Endodermal cell (in vitro differentiated cells): ENCODE measurements around the gene SDE2. TPM values are rescaled to one million over a fixed set of nuclear protein-coding genes. Genes with fewer than 3 reads are reported as not detected.

ENCODE experiments used
- DNase-seq: peaks from one replicate; pipeline ENCODE4 v3.0.0-alpha.2; 2017
- H3K27ac ChIP-seq: 2 replicates; pipeline ENCODE4 v1.5.1; 2013; ENCODE audit warnings: mild to moderate bottlenecking, low read depth, low read length, moderate library complexity
- H3K27me3 ChIP-seq: 2 replicates; pipeline ENCODE4 v1.6.1; 2013; ENCODE audit warnings: mild to moderate bottlenecking, low read length, moderate library complexity; ENCODE audit not compliant: insufficient read depth, control insufficient read depth, poor library complexity, severe bottlenecking
- H3K36me3 ChIP-seq: 2 replicates; pipeline ENCODE4 v1.7.0; 2013; ENCODE audit warnings: mild to moderate bottlenecking, low read length, moderate library complexity; ENCODE audit not compliant: control insufficient read depth, insufficient read depth
- H3K4me1 ChIP-seq: one replicate; pipeline ENCODE4 v1.7.0; 2013; ENCODE audit warnings: low read length; ENCODE audit not compliant: control insufficient read depth, insufficient read depth
- H3K4me3 ChIP-seq: 2 replicates; pipeline ENCODE4 v1.5.1; 2013; ENCODE audit warnings: mild to moderate bottlenecking, low read length, moderate library complexity
- H3K9ac ChIP-seq: 2 replicates; pipeline ENCODE4 v1.6.1; 2013; ENCODE audit warnings: mild to moderate bottlenecking, low read length, moderate library complexity; ENCODE audit not compliant: poor library complexity, severe bottlenecking; ENCODE audit errors: extremely low read depth
- H3K9me3 ChIP-seq: 2 replicates; pipeline ENCODE4 v1.6.1; 2013; ENCODE audit warnings: mild to moderate bottlenecking, low read length, moderate library complexity; ENCODE audit not compliant: control insufficient read depth
- H3K27ac Mint-ChIP-seq: 2 replicates; pipeline ENCODE4 v1.8.0; 2020; ENCODE audit warnings: mixed read lengths
- H3K27me3 Mint-ChIP-seq: 2 replicates; pipeline ENCODE4 v1.8.0; 2021; ENCODE audit warnings: mild to moderate bottlenecking, mixed read lengths; ENCODE audit not compliant: insufficient read depth
- H3K36me3 Mint-ChIP-seq: 2 replicates; pipeline ENCODE4 v1.8.0; 2020; ENCODE audit warnings: low read depth, mixed read lengths
- H3K4me1 Mint-ChIP-seq: 2 replicates; pipeline ENCODE4 v1.8.0; 2020; ENCODE audit warnings: mixed read lengths
- H3K4me3 Mint-ChIP-seq: 2 replicates; pipeline ENCODE4 v1.8.0; 2020; ENCODE audit warnings: mild to moderate bottlenecking, moderate library complexity, mixed read lengths
- H3K9me3 Mint-ChIP-seq: 2 replicates; pipeline ENCODE4 v1.8.0; 2020; ENCODE audit warnings: mild to moderate bottlenecking, mixed read lengths
- CTCF ChIP-seq: fragments of 200-600 bp; sonication (generic); conservative IDR thresholded peaks from 2 replicates; pipeline ENCODE4 v1.5.0; 2021; ENCODE audit warnings: antibody characterized with exemption, mild to moderate bottlenecking
- WGBS, 2 experiments: methylation state at CpG; one replicate each; pipeline versions ENCODE4 v1.1.5 to v1.1.7; 2013; ENCODE audit warnings: missing lambda C conversion rate in 2 of 2, mixed read lengths in 1 of 2; ENCODE audit not compliant: insufficient coverage in 1 of 2, insufficient read length in 1 of 2; 5-methylcytosine and 5-hydroxymethylcytosine counted together
- total RNA-seq, 2 donors: library from RNA; stranded (reverse); fragmentation: NEBNext Ultra II Directional in 1 of 2; extraction: Animal tissue kit (Norgen Biotek cat#: 25700) in 1 of 2; gene quantifications; 2 replicates in 1 of 2; 3 replicates in 1 of 2; pipeline ENCODE4 v1.2.1, GENCODE V29; 2021

Gene SDE2
- total RNA-seq, 2 donors from 2014 or later = 19.0 to 21.6 TPM

GRCh38 chr1:225961659-225962439, 37.3 kb downstream of the SDE2 start:
- Histone ChIP-seq H3K9me3 (no peaks in the 10 kb centered on the region), H3K4me1 (peaks cover 3% of the 10 kb centered on the region), H3K4me3 (no peak overlapping the region), H3K9ac (no peak overlapping the region), H3K36me3 (no peaks in the 10 kb centered on the region), H3K27ac (no peak overlapping the region), H3K27me3 (no peaks in the 10 kb centered on the region)
- H3K27ac Mint-ChIP-seq = no peak overlapping the region
- no peak overlapping the region for H3K4me3 Mint-ChIP-seq
- no peak for DNase-seq
- H3K27me3 Mint-ChIP-seq = peaks cover 25% of the 10 kb centered on the region
- H3K4me1 Mint-ChIP-seq = peaks cover 13% of the 10 kb centered on the region
- no peak for TF ChIP-seq CTCF
- whole genome bisulfite sequencing, 2 experiments = 87 to 92% methylated on average over 11 to 20 of the region's 20 CpGs
- H3K9me3 Mint-ChIP-seq = no peaks in the 10 kb centered on the region
- H3K36me3 Mint-ChIP-seq = no peaks in the 10 kb centered on the region

- TF ChIP-seq CTCF = no peak
- Histone ChIP-seq H3K27ac (no peak overlapping the region), H3K4me3 (no peak overlapping the region), H3K9ac (no peak overlapping the region), H3K4me1 (peaks cover 3% of the 10 kb centered on the region), H3K9me3 (no peaks in the 10 kb centered on the region), H3K36me3 (no peaks in the 10 kb centered on the region), H3K27me3 (no peaks in the 10 kb centered on the region)
- H3K36me3 Mint-ChIP-seq = no peaks in the 10 kb centered on the region
- H3K27me3 Mint-ChIP-seq = peaks cover 57% of the 10 kb centered on the region
- H3K27ac Mint-ChIP-seq = peak overlapping the region; percentile 52
- peak; percentile 78 for DNase-seq
- no peak overlapping the region for H3K4me3 Mint-ChIP-seq
- H3K9me3 Mint-ChIP-seq = no peaks in the 10 kb centered on the region
- WGBS, 2 experiments = 55 to 58% methylated on average over 2 to 3 of the region's 3 CpGs
- peaks cover 9% of the 10 kb centered on the region for H3K4me1 Mint-ChIP-seq
Measured at GRCh38 chr1:225958041-225958440, 41.1 kb downstream of the SDE2 start.

- H3K27ac Mint-ChIP-seq = no peak overlapping the region
- WGBS, 2 experiments = 94% methylated on average over 1 of the region's 1 CpG; no CpG with 5 or more reads in 1 of the 2 experiments
- Histone ChIP-seq H3K4me1 (peaks cover 12% of the 10 kb centered on the region), H3K4me3 (no peak overlapping the region), H3K9me3 (no peaks in the 10 kb centered on the region), H3K9ac (no peak overlapping the region), H3K36me3 (no peaks in the 10 kb centered on the region), H3K27me3 (no peaks in the 10 kb centered on the region), H3K27ac (no peak overlapping the region)
- no peaks in the 10 kb centered on the region for H3K9me3 Mint-ChIP-seq
- peaks cover 43% of the 10 kb centered on the region for H3K27me3 Mint-ChIP-seq
- DNase-seq = no peak
- TF ChIP-seq CTCF = no peak
- no peaks in the 10 kb centered on the region for H3K36me3 Mint-ChIP-seq
- peaks cover 20% of the 10 kb centered on the region for H3K4me1 Mint-ChIP-seq
- no peak overlapping the region for H3K4me3 Mint-ChIP-seq
Measured at GRCh38 chr1:225954753-225955152, 44.4 kb downstream of the SDE2 start.
